Measurements from ENCODE around the gene HABP2. TPM values are rescaled to one million over a fixed set of nuclear protein-coding genes. Genes with fewer than 3 reads are reported as not detected.

The HABP2 gene
- total RNA-seq, result not detected
- long read RNA-seq, donor 1, result 0 reads
- long read RNA-seq, donor 2, result 0 reads

DNA sequence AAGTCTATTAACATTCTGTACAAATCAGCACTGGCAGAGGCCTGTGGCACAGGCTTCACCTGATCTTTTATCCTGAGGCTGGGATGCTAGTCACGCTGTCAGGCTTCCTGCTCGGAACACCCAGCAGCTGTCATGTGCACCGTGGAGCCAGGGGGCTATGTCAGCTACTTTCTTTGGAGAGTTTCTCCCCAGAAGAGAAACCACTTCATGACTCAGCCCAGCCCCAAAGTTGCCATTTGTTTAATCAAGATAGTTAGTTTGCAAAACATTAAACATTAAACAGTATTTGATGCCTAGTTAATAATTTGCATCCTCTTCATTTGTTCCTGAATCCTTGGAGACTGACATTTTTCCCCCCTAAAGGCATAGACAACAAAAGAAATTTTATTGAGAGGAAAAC is at the start of gene HABP2:
TSS of gene HABP2 (plus strand) at position 353 of the 400 bp plus-strand sequence. CDS start 69 bp downstream, outside the sequence.
- TF ChIP-seq, protein P1, sequence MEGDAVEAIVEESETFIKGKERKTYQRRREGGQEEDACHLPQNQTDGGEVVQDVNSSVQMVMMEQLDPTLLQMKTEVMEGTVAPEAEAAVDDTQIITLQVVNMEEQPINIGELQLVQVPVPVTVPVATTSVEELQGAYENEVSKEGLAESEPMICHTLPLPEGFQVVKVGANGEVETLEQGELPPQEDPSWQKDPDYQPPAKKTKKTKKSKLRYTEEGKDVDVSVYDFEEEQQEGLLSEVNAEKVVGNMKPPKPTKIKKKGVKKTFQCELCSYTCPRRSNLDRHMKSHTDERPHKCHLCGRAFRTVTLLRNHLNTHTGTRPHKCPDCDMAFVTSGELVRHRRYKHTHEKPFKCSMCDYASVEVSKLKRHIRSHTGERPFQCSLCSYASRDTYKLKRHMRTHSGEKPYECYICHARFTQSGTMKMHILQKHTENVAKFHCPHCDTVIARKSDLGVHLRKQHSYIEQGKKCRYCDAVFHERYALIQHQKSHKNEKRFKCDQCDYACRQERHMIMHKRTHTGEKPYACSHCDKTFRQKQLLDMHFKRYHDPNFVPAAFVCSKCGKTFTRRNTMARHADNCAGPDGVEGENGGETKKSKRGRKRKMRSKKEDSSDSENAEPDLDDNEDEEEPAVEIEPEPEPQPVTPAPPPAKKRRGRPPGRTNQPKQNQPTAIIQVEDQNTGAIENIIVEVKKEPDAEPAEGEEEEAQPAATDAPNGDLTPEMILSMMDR (IDR thresholded peaks at IDR 0.05), result no peak
- H3K4me1 ChIP-seq (ENCODE audit: low read depth), result no peaks in the 10 kb centered on the region
- ATAC-seq, result no peak
- no peak within 1 kb of the TSS for H3K4me3 ChIP-seq
- H3K9me3 ChIP-seq, result no peaks in the 10 kb centered on the region
- intact Hi-C loops (cut with DNase I, micrococcal nuclease), result no loop called here
- no peak for DNase-seq
- no peaks in the 10 kb centered on the region for H3K36me3 ChIP-seq (ENCODE audit: low read depth)

DNA sequence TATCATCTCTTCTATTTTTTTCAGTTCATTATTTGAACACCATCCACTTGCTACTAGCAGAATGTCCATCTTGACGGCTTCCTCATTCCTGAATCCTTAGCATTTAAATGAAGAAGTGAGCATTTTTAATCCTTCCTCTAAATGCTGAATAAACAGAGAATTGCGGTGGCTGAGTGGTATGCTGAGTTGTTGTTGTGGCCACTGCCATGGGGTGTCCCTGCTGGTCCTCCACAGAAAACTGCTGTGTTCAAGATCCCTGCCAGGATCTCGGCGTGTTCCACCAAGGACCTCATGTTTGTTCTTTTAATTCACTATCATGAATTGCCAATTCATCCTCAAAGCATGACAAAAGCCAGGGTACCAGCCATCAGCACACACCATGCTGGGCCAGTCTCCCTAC is 48.9 kb upstream of the HABP2 start:
- H3K4me3 ChIP-seq, result no peak overlapping the region
- ATAC-seq (no peak), DNase-seq (no peak)
- no peaks in the 10 kb centered on the region for H3K4me1 ChIP-seq (ENCODE audit: low read depth)
- no peaks in the 10 kb centered on the region for H3K9me3 ChIP-seq
- H3K36me3 ChIP-seq (ENCODE audit: low read depth), result no peaks in the 10 kb centered on the region
- TF ChIP-seq, protein P1 (IDR thresholded peaks at IDR 0.05), result no peak
- intact Hi-C loops (cut with DNase I, micrococcal nuclease), result no loop called here

DNA sequence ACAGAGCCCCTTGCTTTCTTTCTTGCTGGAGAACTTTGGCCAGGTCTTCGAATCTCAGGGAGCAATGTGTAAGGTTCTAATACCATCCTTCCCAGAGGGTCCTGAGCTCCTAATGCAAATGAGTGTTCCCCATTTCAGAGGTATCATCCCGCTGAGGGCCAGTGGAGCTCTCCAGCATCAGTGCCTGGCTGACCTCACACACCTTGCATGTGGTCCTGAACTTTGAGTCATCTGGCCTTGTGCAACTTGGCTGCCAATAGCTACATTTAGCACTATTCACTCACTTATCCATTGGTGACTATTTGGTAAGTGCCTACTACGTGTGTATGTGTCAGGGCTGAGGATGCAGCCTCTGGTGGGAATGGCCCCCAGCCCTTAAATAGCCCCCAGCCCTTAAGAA is 48.4 kb upstream of the HABP2 start:
- TF ChIP-seq, protein P1 (IDR thresholded peaks at IDR 0.05), result no peak
- intact Hi-C loops (cut with DNase I, micrococcal nuclease), result no loop called here
- Histone ChIP-seq H3K9me3 (no peaks in the 10 kb centered on the region), H3K4me3 (no peak overlapping the region), H3K36me3 (ENCODE audit: low read depth) (no peaks in the 10 kb centered on the region), H3K4me1 (ENCODE audit: low read depth) (no peaks in the 10 kb centered on the region)
- ATAC-seq (no peak), DNase-seq (no peak)

DNA sequence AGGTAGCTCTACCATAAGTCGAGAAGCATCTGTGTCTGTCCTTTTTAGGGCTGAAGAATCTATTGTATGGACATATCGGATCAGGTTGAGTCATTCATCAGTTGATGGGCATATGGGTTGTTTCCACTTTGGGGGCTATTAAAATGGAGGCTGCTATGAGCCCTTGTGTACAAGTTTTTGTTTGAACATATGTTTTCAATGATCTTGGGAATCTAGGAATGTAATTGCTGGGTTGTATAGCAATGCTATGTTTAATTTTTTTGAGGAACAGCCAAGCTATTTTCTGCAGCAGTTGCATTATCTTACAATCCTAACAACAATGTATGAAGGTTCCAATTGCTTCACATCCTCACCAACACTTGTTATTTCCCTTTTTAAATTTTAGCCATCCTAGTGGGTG is 46.4 kb upstream of the HABP2 start:
- TF ChIP-seq, protein P1 (IDR thresholded peaks at IDR 0.05), result no peak
- no peak overlapping the region for H3K4me3 ChIP-seq
- no peak for ATAC-seq
- H3K9me3 ChIP-seq, result no peaks in the 10 kb centered on the region
- intact Hi-C loops (cut with DNase I, micrococcal nuclease), result no loop called here
- no peaks in the 10 kb centered on the region for H3K4me1 ChIP-seq (ENCODE audit: low read depth)
- no peak for DNase-seq
- H3K36me3 ChIP-seq (ENCODE audit: low read depth), result no peaks in the 10 kb centered on the region

DNA sequence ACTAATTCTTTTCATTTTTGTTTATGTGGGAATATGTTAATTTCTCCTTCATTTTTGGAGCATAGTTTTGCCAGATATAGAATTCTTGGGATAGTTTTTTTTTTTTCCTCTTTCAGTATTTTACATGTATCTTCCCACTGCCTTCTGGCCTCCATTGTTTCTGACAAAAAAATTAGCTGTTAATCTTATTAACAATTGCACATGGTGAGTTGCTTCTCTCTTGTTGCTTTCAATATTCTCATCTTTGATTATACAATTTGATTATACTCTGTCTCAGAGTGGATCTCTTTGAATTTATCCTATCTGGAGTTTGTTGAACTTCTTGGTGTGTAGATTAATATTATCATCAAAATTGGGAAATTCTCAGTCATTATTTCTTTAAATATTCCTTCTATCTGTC is 41.4 kb upstream of the HABP2 start:
- no peaks in the 10 kb centered on the region for H3K9me3 ChIP-seq
- DNase-seq (no peak), ATAC-seq (no peak)
- H3K36me3 ChIP-seq (ENCODE audit: low read depth), result no peaks in the 10 kb centered on the region
- H3K4me1 ChIP-seq (ENCODE audit: low read depth), result no peaks in the 10 kb centered on the region
- intact Hi-C loops (cut with DNase I, micrococcal nuclease), result no loop called here
- H3K4me3 ChIP-seq, result no peak overlapping the region
- TF ChIP-seq, protein P1 (IDR thresholded peaks at IDR 0.05), result no peak

DNA sequence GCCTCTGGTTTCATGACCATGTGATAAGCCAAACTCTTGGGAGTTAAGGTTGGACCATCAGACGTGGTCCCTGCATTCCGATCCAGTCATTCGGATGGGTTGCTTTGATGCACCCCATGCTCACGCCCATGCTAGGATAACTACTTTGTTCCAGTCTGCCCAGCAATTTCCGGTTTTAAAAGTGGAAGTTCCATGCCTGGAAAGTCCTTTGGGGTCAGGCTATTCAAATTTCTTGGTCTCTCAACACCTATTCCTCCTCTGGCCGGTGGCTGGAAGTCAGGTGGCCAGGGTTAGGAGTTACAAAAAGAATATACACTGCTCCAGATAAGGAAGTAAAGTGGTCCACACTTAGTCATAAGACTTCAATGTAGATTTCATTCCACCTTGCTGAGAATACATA is 37.7 kb upstream of the HABP2 start:
- ATAC-seq (no peak), DNase-seq (no peak)
- H3K36me3 ChIP-seq (ENCODE audit: low read depth), result no peaks in the 10 kb centered on the region
- intact Hi-C loops (cut with DNase I, micrococcal nuclease), result no loop called here
- TF ChIP-seq, protein P1 (IDR thresholded peaks at IDR 0.05), result no peak
- H3K9me3 ChIP-seq, result no peaks in the 10 kb centered on the region
- no peaks in the 10 kb centered on the region for H3K4me1 ChIP-seq (ENCODE audit: low read depth)
- no peak overlapping the region for H3K4me3 ChIP-seq
